DOHH2 (cell line): ENCODE results near the gene COPG1.

Source experiments
- CTCF ChIP-seq: fragments of 200-600 bp; sonication (generic); IDR thresholded peaks from one replicate; pipeline ENCODE4 v1.5.1; 2014; ENCODE audit warnings: antibody characterized with exemption, mild to moderate bottlenecking, low read depth, low read length; ENCODE audit not compliant: poor library complexity, severe bottlenecking
- EZH2phosphoT487 ChIP-seq: fragments of 200-600 bp; sonication (generic); IDR thresholded peaks from 2 replicates; pipeline ENCODE4 v1.6.1; 2017; ENCODE audit warnings: borderline replicate concordance, mild to moderate bottlenecking, antibody characterized with exemption, low read length, moderate library complexity, mixed read lengths

GRCh38 chr3:129312021-129312639 lies 62.7 kb downstream of the COPG1 start:
- no peak for TF ChIP-seq CTCF
- no peak for TF ChIP-seq EZH2phosphoT487
